ENCODE results near the gene CAB39.
A peak's percentile ranks its signal among the peaks of the same experiment; 100 is the strongest.

The CAB39 gene

DNA sequence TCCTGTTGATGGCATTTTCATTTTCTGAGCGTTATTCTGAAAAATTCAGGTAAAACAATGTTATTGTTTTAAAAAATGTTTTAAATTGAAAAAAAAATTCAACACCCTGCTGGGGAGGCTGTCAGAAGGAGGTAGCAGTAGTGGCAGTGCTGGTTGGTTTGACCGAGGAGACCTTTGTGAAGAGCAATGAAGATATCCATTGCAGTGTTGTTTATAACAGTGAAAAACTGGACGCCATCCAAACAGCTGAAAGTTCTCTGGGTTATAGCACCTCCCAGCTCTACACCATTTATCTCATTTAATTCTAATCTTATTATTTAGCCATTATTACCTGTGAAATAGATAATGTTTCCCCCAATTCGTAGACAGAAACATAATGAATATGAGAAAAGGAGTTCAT lies 139.5 kb downstream of the CAB39 start:
- peaks cover 76% of the 10 kb centered on the region for H3K27me3 Mint-ChIP-seq
- peaks cover 11% of the 10 kb centered on the region for H3K4me1 Mint-ChIP-seq
- no peak overlapping the region for H3K4me3 Mint-ChIP-seq
- DNase-seq (ENCODE audit: low spot score in 2 of 2): no peak
- H3K9me3 Mint-ChIP-seq: no peaks in the 10 kb centered on the region
- H3K36me3 Mint-ChIP-seq (ENCODE audit: insufficient read depth): peaks cover 4% of the 10 kb centered on the region
- no peak for ATAC-seq (replicated peaks; ENCODE audit: extremely low read depth, poor library complexity, severe bottlenecking)
- H3K27ac Mint-ChIP-seq (ENCODE audit: low read depth): no peak overlapping the region

DNA sequence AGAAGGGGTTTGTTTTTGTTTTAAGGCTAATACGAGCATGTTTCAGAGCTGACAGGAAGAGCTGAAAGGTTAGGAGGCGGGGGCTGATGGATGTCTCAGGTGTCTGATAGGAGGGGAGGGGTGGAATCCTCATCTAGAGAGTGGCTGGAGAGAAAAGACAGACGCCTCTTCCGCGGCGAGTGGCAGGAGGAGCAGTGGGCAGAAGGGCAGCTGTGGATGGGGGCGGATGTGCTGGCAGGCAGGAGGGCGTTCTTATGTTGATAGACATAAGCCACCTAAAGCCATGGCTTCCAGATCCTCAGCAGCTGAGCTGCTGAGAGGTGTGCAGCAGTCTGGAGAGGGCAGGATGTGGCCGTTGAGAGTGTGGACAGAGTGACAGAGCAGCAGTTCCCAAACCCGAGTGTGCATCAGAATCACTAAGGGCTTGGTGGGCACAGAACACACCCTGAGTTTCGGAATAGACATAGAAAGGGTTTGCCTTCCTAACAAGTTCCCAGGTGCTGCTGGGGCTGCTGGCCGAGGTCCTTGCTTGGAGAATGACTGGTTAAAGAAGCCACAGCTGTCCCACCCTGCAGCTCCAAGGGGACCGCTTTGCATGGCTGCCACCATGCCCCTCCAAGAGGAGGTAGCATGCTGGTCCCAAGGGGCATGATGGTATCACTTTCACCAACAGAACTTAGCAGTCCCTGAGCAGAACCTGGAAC lies 149.1 kb downstream of the CAB39 start:
- Mint-ChIP-seq H3K27me3 (peaks cover 45% of the 10 kb centered on the region), H3K9me3 (no peaks in the 10 kb centered on the region), H3K36me3 (ENCODE audit: insufficient read depth) (peaks cover 6% of the 10 kb centered on the region), H3K27ac (ENCODE audit: low read depth) (no peak overlapping the region), H3K4me3 (peak overlapping the region; percentile 17), H3K4me1 (peaks cover 38% of the 10 kb centered on the region)
- DNase-seq (ENCODE audit: low spot score in 2 of 2): no peak
- ATAC-seq (replicated peaks; ENCODE audit: extremely low read depth, poor library complexity, severe bottlenecking): no peak

DNA sequence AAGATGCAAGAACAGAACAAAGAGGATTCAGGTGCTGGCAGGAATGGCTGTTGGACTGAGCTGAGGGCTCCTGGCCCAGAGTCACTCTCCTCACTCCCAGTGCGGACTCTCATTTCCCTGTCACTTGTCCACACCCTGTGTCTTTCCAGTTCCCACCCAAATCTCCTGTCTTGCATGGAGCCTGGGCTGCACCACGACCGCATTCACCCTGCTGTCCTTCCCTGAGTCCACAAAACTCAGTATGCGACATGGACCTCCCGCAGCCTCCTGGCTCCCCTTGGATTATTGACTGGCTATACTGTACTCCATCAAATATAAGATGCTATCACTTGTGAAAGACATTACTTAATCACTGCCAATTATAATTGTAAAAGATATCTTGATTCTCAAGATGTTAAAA lies 149.7 kb downstream of the CAB39 start:
- Mint-ChIP-seq H3K4me1 (peaks cover 43% of the 10 kb centered on the region), H3K27me3 (peaks cover 39% of the 10 kb centered on the region), H3K9me3 (no peaks in the 10 kb centered on the region), H3K36me3 (ENCODE audit: insufficient read depth) (peaks cover 6% of the 10 kb centered on the region), H3K27ac (ENCODE audit: low read depth) (peak overlapping the region; percentile 16), H3K4me3 (peak overlapping the region; percentile 81)
- no peak for ATAC-seq (replicated peaks; ENCODE audit: extremely low read depth, poor library complexity, severe bottlenecking)
- no peak for DNase-seq (ENCODE audit: low spot score in 2 of 2)

DNA sequence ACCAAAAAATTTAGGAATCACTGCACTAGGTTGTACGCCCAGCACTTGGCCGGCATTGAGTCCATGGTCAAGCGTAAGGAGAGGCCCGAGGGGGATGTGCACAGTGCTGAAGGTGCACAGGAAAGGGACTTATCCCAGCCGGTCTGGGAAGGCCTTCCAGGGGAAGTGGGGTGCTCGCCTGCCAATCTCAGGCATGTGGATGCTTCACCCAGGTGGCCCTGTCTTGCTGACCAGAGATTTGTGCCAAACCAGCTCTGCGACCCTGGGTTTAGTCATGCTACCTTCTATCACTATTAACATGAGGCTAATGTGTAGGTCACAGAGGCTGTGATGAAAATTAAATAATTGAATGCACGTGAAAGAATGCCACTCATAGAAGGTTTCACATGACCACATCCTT lies 150.4 kb downstream of the CAB39 start:
- H3K27me3 Mint-ChIP-seq: peaks cover 31% of the 10 kb centered on the region
- ATAC-seq (replicated peaks; ENCODE audit: extremely low read depth, poor library complexity, severe bottlenecking): no peak
- no peak overlapping the region for H3K27ac Mint-ChIP-seq (ENCODE audit: low read depth)
- no peaks in the 10 kb centered on the region for H3K9me3 Mint-ChIP-seq
- peaks cover 6% of the 10 kb centered on the region for H3K36me3 Mint-ChIP-seq (ENCODE audit: insufficient read depth)
- peaks cover 50% of the 10 kb centered on the region for H3K4me1 Mint-ChIP-seq
- DNase-seq (ENCODE audit: low spot score in 2 of 2): no peak
- peak overlapping the region; percentile 81 for H3K4me3 Mint-ChIP-seq

DNA sequence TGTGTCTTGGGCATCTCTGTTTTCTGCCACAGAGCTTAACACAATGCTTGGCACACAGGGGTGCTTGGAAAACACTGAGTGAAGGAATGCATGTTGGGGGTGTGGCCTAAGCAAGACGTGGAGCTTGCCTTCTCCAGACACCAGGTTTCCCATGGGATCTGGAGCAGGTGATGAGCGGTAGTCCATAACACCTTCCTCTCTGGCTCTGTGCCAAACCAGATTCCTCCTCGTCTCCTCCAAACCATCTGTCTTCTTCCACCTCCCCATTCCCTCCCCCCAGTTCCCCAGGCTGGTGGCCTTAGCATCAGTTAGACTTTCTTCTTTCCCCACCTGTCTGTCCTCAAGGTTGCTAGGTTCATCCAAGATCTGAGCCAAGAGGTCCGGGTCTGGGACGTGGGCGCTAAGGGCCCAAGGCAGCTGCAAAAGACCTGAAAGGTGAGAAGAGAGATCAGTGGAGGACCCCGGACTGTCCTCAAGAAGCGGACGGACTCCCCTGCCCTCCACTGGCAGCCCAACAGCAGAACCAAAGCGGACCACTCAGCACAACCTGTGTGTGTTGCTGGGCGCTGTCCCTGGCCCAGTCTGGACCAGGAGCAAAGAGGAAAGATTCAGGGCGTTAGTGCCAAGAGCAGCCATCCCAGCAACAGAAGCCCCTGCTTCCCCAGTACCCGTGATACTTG lies 150.9 kb downstream of the CAB39 start:
- Mint-ChIP-seq H3K27ac (ENCODE audit: low read depth) (peak overlapping the region; percentile 91), H3K9me3 (no peaks in the 10 kb centered on the region), H3K4me1 (peaks cover 50% of the 10 kb centered on the region), H3K27me3 (peaks cover 26% of the 10 kb centered on the region), H3K36me3 (ENCODE audit: insufficient read depth) (peaks cover 6% of the 10 kb centered on the region), H3K4me3 (peak overlapping the region; percentile 81)
- ATAC-seq (replicated peaks; ENCODE audit: extremely low read depth, poor library complexity, severe bottlenecking): no peak
- no peak for DNase-seq (ENCODE audit: low spot score in 2 of 2)

DNA sequence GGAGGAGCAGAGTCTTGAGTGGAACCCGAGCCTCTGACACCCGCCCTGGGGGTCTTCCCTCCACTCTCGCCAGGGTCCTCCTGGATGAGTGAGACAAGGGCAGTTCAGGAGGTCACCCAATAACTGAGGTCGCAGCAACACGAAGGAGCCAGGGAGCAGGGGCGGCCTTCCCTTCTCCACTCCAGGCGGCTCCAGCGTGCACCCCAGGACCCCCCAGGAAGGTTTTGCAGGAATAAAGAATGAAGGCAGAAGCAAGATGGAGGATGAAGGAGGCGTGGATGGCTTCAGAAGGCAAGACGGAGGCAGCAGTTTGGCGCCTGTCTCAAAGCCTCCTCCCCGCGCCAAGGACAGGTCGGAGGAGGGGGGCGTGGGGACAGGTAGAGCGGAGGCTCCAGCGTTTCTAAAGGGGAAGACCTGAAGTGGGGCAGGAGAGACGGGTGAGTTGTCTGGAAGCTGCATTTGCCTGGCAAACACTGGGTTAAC lies 151.5 kb downstream of the CAB39 start:
- H3K9me3 Mint-ChIP-seq: no peaks in the 10 kb centered on the region
- peak overlapping the region; percentile 81 for H3K4me3 Mint-ChIP-seq
- peak overlapping the region; percentile 91 for H3K27ac Mint-ChIP-seq (ENCODE audit: low read depth)
- H3K36me3 Mint-ChIP-seq (ENCODE audit: insufficient read depth): peaks cover 6% of the 10 kb centered on the region
- H3K4me1 Mint-ChIP-seq: peaks cover 55% of the 10 kb centered on the region
- ATAC-seq (replicated peaks; ENCODE audit: extremely low read depth, poor library complexity, severe bottlenecking) (no peak), DNase-seq (ENCODE audit: low spot score in 2 of 2) (no peak)
- peaks cover 21% of the 10 kb centered on the region for H3K27me3 Mint-ChIP-seq

DNA sequence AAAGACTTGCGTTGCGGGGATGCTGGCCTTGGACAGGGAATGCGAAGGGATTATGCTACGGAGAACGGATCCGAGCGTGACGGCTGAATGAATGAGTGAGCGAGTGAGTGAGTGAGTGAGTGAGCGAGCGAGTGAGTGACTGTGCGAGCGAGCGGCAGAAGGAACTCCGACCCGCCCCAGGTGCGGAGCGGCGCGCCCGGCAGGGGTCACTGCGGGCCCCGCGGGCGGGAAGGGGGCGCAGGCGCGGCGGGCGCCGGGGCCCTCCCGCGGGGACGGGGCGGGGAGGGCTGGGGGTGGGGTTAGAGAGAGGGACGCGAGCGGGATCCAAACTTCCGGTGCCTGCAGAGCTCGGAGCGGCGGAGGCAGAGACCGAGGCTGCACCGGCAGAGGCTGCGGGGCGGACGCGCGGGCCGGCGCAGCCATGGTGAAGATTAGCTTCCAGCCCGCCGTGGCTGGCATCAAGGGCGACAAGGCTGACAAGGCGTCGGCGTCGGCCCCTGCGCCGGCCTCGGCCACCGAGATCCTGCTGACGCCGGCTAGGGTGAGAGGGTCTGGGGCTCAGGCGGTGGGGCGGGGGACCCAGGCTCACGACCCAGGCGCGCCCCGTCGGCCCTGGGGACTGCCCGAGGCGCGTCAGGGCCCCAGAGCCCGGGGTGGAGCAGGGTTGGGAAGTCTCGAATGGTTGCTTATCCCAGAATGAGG lies 152.1 kb downstream of the CAB39 start, which contains the start of gene ITM2C:
Gene ITM2C, plus strand, starts transcription at position 338 of the 702 bp plus-strand sequence. Its CDS starts 84 bp downstream, at position 422.
- ATAC-seq (replicated peaks; ENCODE audit: extremely low read depth, poor library complexity, severe bottlenecking): peak; percentile 56
- peak in 1 of 2 donors; percentile 52 for DNase-seq (ENCODE audit: low spot score in 2 of 2)
- Mint-ChIP-seq H3K4me3 (peak within 1 kb of the TSS; percentile 81), H3K36me3 (ENCODE audit: insufficient read depth) (peaks cover 6% of the 10 kb centered on the region), H3K27ac (ENCODE audit: low read depth) (peak within 1 kb of the TSS; percentile 91), H3K27me3 (peaks cover 21% of the 10 kb centered on the region), H3K4me1 (peaks cover 56% of the 10 kb centered on the region), H3K9me3 (no peaks in the 10 kb centered on the region)

DNA sequence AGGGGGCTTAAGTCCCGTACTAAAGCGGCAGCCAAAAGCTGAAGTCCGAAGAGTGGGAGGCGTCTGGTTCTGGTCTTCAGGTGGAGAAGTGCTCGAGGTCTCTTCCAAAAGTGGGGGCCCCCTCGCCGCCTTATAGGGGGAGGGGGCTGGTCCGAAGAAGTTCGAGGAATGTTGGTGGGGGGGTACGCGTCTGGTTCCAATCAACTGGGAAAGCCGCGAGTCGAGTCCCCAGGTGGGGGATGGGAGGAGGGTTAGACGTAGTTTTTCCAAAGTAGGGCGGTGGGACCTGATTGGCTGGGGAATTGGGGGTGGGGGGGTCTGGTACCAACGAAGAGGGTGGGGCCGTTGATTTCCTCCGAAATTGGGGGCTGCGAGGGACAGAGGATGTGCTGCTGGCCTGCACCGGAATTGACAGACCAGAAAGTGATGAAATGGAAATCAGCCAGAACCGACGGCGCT lies 152.7 kb downstream of the CAB39 start:
- peaks cover 21% of the 10 kb centered on the region for H3K27me3 Mint-ChIP-seq
- peaks cover 56% of the 10 kb centered on the region for H3K4me1 Mint-ChIP-seq
- H3K36me3 Mint-ChIP-seq (ENCODE audit: insufficient read depth): peaks cover 6% of the 10 kb centered on the region
- no peak for ATAC-seq (replicated peaks; ENCODE audit: extremely low read depth, poor library complexity, severe bottlenecking)
- peak overlapping the region; percentile 81 for H3K4me3 Mint-ChIP-seq
- peak overlapping the region; percentile 91 for H3K27ac Mint-ChIP-seq (ENCODE audit: low read depth)
- H3K9me3 Mint-ChIP-seq: no peaks in the 10 kb centered on the region
- no peak for DNase-seq (ENCODE audit: low spot score in 2 of 2)

DNA sequence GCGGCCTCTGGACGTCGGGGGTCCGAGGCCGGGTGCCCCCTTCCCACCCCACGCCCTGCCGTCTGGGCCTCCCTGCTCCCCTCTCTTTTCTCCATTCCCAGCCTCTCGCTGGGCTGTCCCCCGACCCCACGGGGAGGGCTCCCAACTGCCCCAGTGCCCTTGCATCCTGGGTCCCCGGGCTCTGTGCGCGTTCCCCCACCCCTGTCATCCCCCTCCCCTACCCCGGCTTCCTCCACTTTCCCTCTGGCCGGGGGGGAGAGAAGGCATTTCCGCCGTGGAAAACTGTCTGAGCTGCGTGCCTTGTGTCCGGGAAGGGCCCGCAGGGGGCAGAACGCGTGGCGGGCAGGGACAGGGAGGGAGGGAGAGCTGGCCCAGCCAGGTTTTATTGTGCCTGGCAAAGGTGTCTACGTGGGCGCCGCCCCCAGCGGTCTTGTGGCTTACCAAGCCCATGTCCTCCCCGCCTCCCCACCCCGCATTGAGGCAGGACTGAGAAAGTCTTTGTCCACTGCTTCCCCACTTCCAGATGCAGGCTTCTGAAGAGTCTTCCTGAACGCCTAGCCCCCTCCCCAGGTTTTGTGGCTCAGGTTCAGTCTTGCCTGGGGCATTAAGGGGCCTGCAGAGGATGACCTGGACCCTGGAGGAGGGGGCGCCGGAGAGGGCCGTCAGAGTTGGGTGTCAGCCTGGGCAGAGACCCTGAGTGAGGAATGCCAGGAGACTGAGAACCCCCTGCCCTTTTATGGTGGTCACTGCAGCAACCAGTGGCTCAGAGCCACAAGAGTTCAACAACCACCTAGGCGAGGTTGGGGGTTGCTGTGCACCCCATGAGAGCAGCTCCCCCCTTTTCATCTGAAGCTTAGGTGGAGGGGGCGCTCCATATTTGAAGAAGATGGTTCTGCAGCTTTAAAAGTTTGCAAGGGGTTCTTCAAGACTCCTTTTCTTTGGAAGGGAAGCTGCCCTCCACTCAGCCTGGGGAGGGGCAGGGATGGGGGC lies 153.4 kb downstream of the CAB39 start:
- H3K4me1 Mint-ChIP-seq: peaks cover 54% of the 10 kb centered on the region
- no peak for DNase-seq (ENCODE audit: low spot score in 2 of 2)
- peaks cover 17% of the 10 kb centered on the region for H3K27me3 Mint-ChIP-seq
- no peaks in the 10 kb centered on the region for H3K9me3 Mint-ChIP-seq
- ATAC-seq (replicated peaks; ENCODE audit: extremely low read depth, poor library complexity, severe bottlenecking): no peak
- H3K4me3 Mint-ChIP-seq: peak overlapping the region; percentile 81
- H3K36me3 Mint-ChIP-seq (ENCODE audit: insufficient read depth): peaks cover 6% of the 10 kb centered on the region
- peak overlapping the region; percentile 61 for H3K27ac Mint-ChIP-seq (ENCODE audit: low read depth)

DNA sequence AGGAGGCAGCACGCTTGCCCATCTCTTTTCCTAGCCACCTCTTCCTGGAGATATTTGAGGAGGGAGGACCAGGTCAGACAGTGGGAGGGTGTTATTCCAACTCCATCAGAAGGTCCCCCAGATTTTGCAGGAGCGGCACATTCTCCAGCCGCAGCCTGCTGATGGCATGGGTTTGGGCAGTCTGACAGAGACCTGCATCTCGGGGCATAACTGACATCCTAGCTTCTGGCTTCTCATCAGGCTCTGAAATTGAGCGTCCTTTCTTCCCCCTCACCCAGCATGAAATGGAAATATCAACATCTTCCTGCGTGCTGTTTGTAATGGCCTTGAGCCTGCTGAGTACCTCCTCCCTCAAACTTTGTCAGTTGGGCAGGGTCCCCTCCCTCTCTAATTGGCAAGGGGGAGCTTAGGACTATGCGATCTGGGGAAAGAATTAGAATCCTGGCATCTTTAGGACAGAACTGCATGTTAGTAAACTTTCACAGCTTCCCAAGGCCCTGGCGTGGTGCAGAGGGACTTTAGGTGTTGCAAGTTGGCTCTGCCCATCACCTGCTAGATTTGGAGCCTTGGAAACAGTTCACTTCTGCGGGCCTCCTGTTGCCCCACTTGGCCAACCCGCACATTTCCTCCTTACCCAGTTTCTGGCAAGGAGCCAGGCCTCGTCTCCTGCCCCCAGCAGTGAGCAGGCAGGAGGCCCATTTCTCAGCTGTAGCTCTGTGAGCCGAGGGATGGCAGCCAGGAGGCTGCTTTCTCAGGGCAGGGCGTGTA lies 154.3 kb downstream of the CAB39 start:
- peak; percentile 57 for ATAC-seq (replicated peaks; ENCODE audit: extremely low read depth, poor library complexity, severe bottlenecking)
- peak overlapping the region; percentile 61 for H3K27ac Mint-ChIP-seq (ENCODE audit: low read depth)

More for the DNA sequence above, 154.3 kb downstream of the CAB39 start:
- H3K4me1 Mint-ChIP-seq: peaks cover 45% of the 10 kb centered on the region
- H3K27me3 Mint-ChIP-seq: peaks cover 8% of the 10 kb centered on the region
- no peaks in the 10 kb centered on the region for H3K9me3 Mint-ChIP-seq
- H3K36me3 Mint-ChIP-seq (ENCODE audit: insufficient read depth): peaks cover 6% of the 10 kb centered on the region
- DNase-seq (ENCODE audit: low spot score in 2 of 2): peak; percentile 45 to 61
- peak overlapping the region; percentile 81 for H3K4me3 Mint-ChIP-seq

All from central memory CD8-positive, alpha-beta T cell (primary cell).